Vagina (tissue), 2 donors: Measurements from ENCODE around the gene CARD14.

Experiments
- POLR2A ChIP-seq, 2 donors: fragments of 450-650 bp; IDR thresholded peaks; one replicate each; pipeline ENCODE4 v1.6.1; 2017; ENCODE audit warnings: antibody characterized with exemption in 2 of 2, mild to moderate bottlenecking in 2 of 2, moderate library complexity in 2 of 2
- POLR2AphosphoS5 ChIP-seq, 2 donors: sonication (generic); formaldehyde crosslinking; IDR thresholded peaks; one replicate each; pipeline ENCODE4 v1.9.0; 2017; ENCODE audit warnings: antibody characterized with exemption in 2 of 2, mild to moderate bottlenecking in 2 of 2, low read depth in 1 of 2; ENCODE audit not compliant: insufficient read depth in 1 of 2
- TF ChIP-seq, protein P1 (sequence below), 3 experiments: fragments of 450-650 bp in 2 of 3; fragments of 200-600 bp in 1 of 3; sonication (generic) in 1 of 3; IDR thresholded peaks; one replicate each; pipeline ENCODE4 v1.5.1; 2017 to 2019; ENCODE audit warnings: antibody characterized with exemption in 3 of 3, mild to moderate bottlenecking in 2 of 3, moderate library complexity in 2 of 3

GRCh38 chr17:80160536-80160935, 9.3 kb upstream of the CARD14 start:
- TF ChIP-seq, protein P1, sequence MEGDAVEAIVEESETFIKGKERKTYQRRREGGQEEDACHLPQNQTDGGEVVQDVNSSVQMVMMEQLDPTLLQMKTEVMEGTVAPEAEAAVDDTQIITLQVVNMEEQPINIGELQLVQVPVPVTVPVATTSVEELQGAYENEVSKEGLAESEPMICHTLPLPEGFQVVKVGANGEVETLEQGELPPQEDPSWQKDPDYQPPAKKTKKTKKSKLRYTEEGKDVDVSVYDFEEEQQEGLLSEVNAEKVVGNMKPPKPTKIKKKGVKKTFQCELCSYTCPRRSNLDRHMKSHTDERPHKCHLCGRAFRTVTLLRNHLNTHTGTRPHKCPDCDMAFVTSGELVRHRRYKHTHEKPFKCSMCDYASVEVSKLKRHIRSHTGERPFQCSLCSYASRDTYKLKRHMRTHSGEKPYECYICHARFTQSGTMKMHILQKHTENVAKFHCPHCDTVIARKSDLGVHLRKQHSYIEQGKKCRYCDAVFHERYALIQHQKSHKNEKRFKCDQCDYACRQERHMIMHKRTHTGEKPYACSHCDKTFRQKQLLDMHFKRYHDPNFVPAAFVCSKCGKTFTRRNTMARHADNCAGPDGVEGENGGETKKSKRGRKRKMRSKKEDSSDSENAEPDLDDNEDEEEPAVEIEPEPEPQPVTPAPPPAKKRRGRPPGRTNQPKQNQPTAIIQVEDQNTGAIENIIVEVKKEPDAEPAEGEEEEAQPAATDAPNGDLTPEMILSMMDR (IDR thresholded peaks at IDR 0.05): no peak
- TF ChIP-seq POLR2AphosphoS5 (IDR thresholded peaks at IDR 0.05; ENCODE audit: insufficient read depth in 1 of 2, low read depth in 1 of 2) (no peak), POLR2A (IDR thresholded peaks at IDR 0.05) (no peak)
